ENCODE measurements around the gene PTGFRN.

The PTGFRN gene

DNA sequence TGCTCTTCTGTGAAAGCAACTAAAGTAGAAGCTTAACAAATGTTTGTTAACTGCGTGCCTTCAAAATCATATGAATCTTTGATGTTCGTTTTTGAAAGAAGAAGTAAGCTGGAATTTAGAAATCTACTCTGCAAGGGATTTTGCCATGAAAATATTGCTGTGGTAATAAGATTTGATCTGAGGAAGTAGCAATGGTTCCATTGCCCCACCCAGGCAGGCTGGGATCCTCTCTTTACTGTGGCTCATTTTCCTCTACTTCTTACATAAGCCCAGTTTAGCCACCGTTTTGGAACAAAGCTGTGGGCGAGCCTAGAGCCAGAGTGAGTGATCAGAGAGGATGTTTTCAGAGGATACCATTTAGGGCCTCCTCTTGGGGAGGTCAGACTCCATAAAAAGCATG lies 20.3 kb upstream of the PTGFRN start:
- H3K4me3 ChIP-seq (ENCODE audit: low read depth, low read length) = no peak overlapping the region
- TF ChIP-seq, protein P1, sequence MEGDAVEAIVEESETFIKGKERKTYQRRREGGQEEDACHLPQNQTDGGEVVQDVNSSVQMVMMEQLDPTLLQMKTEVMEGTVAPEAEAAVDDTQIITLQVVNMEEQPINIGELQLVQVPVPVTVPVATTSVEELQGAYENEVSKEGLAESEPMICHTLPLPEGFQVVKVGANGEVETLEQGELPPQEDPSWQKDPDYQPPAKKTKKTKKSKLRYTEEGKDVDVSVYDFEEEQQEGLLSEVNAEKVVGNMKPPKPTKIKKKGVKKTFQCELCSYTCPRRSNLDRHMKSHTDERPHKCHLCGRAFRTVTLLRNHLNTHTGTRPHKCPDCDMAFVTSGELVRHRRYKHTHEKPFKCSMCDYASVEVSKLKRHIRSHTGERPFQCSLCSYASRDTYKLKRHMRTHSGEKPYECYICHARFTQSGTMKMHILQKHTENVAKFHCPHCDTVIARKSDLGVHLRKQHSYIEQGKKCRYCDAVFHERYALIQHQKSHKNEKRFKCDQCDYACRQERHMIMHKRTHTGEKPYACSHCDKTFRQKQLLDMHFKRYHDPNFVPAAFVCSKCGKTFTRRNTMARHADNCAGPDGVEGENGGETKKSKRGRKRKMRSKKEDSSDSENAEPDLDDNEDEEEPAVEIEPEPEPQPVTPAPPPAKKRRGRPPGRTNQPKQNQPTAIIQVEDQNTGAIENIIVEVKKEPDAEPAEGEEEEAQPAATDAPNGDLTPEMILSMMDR (IDR thresholded peaks at IDR 0.05; ENCODE audit: control insufficient read depth, extremely low read depth, insufficient read depth) = no peak
- DNase-seq (ENCODE audit: low read depth) = no peak

- TF ChIP-seq, protein P1 (IDR thresholded peaks at IDR 0.05; ENCODE audit: control insufficient read depth, extremely low read depth, insufficient read depth) = no peak
- no peak overlapping the region for H3K4me3 ChIP-seq (ENCODE audit: low read depth, low read length)
- DNase-seq (ENCODE audit: low read depth) = no peak
These were observed 18.2 kb upstream of the PTGFRN start for GRCh38 chr1:116891396-116892079.

GRCh38 chr1:116895073-116895472 lies 14.6 kb upstream of the PTGFRN start:
- no peak overlapping the region for H3K4me3 ChIP-seq (ENCODE audit: low read depth, low read length)
- TF ChIP-seq, protein P1 (IDR thresholded peaks at IDR 0.05; ENCODE audit: control insufficient read depth, extremely low read depth, insufficient read depth) = no peak
- DNase-seq (ENCODE audit: low read depth) = no peak

GRCh38 chr1:116899529-116899928 lies 10.2 kb upstream of the PTGFRN start:
- no peak for DNase-seq (ENCODE audit: low read depth)
- TF ChIP-seq, protein P1 (IDR thresholded peaks at IDR 0.05; ENCODE audit: control insufficient read depth, extremely low read depth, insufficient read depth) = no peak
- no peak overlapping the region for H3K4me3 ChIP-seq (ENCODE audit: low read depth, low read length)

- H3K4me3 ChIP-seq (ENCODE audit: low read depth, low read length) = no peak overlapping the region
- TF ChIP-seq, protein P1 (IDR thresholded peaks at IDR 0.05; ENCODE audit: control insufficient read depth, extremely low read depth, insufficient read depth) = no peak
- no peak for DNase-seq (ENCODE audit: low read depth)
These were observed 9.0 kb upstream of the PTGFRN start for GRCh38 chr1:116900471-116901365.

DNA sequence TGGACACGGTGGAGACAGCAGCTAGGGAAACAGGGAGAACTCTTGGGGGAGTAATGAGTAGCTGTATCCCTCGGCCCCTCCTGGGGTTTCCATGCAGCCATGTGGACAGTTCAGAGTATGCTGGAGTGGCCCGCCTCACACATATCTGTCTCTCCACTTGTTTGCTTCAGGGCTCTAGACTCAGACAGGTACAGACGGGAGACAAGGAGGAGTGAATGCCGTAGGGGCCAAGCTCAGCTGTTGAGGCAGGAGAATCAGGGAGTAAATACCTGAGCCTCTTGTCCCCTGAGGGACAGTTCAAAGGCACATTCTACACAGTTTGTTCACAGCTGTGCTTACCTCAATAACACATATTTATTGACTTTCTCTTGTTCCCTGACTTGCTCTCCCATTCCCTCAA lies 7.7 kb upstream of the PTGFRN start:
- no peak overlapping the region for H3K4me3 ChIP-seq (ENCODE audit: low read depth, low read length)
- DNase-seq (ENCODE audit: low read depth) = no peak
- TF ChIP-seq, protein P1 (IDR thresholded peaks at IDR 0.05; ENCODE audit: control insufficient read depth, extremely low read depth, insufficient read depth) = no peak
